Measurements from ENCODE around the gene RNU6-1.

The RNU6-1 gene

DNA sequence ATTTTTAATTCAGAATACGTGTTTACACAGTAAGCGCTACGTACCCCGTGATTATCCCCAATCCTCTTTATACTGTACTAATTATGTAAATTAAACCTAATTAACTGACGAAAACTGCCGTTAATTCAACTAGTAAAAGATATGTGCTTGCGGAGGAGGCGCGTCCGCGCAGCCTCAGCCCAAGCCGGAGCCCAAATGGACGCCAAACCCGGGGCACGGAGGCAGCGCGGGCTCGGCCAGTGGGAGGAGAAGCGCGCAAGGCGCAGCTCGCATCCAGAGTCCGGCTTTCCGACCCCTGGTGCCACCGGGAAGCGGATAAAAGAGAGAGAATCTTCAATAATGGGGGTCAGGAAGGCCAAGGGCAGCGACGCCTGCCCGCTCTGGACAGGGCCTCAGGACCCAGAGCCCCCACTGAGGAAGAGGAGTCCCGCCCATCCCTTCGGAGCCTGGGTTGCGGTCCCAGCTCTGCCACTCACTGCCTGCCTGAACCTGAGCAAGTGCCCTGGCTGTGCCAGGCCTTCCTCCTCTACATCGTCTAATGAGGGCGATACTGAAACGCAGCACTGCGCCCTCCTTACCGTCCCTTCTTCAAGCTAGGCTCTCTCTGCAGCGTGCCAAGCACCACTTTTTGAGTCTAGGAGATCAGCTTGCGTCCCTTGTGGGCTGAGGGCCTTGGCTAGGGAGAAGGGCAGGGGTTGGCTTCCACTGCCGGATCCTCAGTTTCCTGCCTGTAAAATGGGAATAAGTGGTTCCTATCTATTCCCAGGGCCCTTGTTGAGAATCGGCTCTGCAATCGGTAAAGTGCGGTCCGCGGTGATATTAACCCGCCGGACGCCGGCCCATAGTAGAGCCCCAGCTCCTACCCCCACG, 19.5 kb downstream of the RNU6-1 start:
- DNase-seq = no peak

- DNase-seq = no peak
These were observed 20.2 kb downstream of the RNU6-1 start for GRCh38 chr15:67819636-67820035.

DNA sequence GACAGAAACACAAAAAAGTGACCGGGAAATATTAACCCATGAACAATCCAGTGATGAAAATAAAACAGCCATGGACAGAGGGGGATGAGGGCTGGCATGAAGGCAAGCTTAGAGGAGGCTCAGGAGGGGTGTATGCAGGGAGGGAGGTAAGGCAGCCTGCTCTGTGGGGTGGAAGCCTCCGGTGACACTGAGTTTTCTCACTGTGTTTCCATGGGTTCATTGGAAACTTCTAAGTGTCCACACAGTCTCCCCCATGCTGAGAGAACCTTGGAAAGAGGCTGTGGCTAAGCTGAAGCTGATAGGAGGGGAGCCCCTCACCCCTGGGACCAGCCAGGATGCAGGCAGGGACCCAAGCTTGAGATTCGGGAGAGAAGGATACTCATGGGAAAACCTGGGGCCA, 21.4 kb downstream of the RNU6-1 start:
- DNase-seq = no peak

DNA sequence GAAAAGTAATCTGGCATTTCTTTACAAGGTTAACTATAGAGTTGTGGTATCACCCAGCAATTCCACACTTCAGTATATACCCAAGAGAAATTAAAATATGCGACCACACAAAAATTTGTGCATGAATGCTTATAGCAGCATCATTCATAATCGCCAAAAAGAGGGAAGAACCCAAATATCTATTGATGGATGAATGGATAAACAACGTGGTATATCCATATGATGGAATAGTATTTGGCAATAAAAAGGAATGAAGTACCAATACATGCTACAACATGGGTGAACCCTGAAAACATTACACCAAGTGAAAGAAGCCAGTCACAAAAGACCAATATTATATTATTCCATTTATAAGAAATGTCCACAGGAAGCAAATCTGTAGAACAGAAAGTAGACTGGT, 23.2 kb downstream of the RNU6-1 start:
- DNase-seq = no peak

- peak; percentile 25 for DNase-seq
These were observed 24.7 kb downstream of the RNU6-1 start for GRCh38 chr15:67815036-67815592.

DNA sequence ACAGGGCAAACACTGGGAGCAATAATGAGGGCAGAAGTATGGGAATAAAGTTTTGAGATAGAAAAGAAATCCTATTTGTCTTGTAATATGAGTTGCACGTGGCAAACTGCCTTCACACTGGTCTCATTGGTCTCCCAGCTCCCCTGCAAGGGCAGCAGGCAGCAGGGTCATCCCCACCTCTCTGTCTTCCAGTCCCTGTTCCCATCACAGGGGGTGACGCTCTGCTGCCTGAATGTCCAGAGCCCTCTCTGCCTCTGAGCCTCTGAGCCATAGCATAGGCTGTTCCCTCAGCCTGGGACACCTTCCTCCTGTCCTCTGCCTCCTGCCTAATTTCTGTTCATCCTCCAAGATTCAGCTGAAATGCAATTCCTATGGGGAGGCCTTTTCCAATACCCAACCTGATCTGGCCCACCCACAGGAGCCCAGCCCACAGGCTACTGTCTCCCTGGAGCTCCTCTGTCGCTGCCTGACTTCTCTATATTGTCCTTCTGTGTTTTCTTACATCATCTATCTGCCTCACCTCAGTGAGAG, 26.7 kb downstream of the RNU6-1 start:
- DNase-seq = peak; percentile 15

DNA sequence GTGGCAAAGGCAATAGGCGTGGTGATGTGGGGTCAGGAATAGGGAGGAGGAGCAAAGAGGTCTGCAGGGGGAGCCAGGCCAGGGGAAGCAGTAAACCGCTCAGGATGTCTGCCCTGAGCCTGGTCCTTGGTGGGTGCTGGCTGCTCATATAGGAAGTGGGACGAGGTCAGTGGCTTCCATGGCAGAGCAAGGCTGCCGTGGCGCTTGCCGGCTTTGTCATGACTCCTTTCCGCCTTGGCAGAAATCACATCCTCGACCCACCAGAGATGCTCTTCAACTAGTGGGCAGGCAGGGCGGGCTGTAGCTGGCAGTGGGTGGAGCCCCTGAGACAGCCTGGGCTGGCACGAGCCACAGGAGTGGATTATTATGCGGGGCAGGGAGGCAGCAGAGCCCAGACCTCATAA, 27.6 kb downstream of the RNU6-1 start:
- DNase-seq = peak; percentile 40

DNA sequence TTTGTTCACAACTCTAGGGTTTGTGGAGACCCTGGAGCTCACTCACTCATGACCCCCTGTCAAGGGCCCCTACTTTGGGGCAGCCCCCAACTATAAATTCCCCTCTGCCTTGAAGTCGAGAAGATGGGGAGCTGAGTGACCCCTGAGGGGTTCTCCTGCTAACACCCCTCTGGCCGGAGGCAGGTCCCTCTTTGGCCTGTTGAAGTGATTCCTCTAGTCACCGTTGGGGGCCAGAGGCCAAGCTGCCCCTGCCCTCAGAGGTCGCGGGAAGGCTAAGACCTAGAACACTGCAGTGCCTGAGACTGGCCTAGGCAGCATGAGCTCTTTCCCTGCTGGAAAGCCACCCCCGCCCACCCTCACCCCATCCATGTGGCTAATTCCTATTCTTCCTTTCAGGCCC, 30.0 kb downstream of the RNU6-1 start:
- DNase-seq = peak; percentile 23

DNA sequence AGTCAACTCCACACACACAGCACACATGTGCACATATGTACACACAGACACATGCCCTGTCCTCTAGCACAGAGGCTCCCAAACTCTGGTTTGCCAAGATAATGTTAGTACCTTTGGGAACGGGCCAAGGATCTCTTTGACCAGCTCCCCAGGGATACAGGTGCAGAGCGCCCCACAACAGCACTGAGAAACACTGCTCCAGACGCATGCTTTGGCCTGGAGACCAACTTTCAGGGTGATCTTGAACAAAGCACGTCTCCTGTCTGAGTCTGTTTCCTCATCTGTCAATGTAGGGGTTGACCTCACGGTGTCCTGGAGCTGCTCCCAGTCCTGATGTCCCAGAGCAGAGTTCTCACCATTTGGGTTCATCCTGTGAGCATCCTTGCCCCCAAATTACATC, 30.4 kb downstream of the RNU6-1 start:
- peak; percentile 21 for DNase-seq

GRCh38 chr15:67808821-67809220, 31.0 kb downstream of the RNU6-1 start:
- DNase-seq = no peak

DNA sequence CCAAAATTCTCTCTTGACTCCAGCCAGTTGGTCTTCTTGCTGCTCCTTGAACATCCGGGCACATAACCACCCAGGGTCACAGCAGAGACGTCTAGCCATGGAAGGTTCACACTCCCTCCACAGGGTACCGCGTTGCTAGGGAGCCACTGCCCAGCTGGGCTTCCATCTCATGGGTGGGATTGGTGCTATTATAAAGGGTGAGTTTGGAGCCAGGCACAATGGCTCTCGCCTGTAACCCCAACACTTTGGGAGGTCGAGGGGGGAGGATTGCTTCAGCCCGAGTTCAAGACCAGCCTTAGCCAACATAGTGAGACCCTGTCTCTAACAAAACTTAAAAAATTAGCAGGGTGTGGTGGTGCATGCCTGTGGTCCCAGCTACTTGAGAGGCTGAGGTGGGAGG, 32.0 kb downstream of the RNU6-1 start:
- DNase-seq = no peak

GRCh38 chr15:67807141-67807540, 32.7 kb downstream of the RNU6-1 start:
- peak; percentile 35 for DNase-seq

DNA sequence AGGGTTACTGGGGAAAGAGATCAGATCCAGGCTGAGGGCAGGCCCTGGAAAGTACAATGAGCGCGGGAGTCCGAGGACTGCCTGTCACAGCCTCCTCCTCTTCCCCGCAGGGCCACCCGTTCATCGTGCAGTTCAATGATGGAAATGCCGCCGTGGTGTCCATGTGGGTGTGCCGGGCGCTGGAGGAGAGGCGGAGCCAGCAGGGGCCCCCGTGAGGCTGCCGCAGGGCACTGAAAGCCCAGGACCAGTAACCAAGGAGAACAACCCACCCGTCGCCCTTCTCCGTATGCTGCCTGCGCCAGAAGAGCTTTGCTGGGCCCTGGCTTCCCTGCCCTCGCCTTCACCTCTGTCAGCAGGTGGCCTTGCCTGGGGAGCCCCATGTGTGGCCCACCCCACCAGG, 33.3 kb downstream of the RNU6-1 start:
- DNase-seq = no peak

DNA sequence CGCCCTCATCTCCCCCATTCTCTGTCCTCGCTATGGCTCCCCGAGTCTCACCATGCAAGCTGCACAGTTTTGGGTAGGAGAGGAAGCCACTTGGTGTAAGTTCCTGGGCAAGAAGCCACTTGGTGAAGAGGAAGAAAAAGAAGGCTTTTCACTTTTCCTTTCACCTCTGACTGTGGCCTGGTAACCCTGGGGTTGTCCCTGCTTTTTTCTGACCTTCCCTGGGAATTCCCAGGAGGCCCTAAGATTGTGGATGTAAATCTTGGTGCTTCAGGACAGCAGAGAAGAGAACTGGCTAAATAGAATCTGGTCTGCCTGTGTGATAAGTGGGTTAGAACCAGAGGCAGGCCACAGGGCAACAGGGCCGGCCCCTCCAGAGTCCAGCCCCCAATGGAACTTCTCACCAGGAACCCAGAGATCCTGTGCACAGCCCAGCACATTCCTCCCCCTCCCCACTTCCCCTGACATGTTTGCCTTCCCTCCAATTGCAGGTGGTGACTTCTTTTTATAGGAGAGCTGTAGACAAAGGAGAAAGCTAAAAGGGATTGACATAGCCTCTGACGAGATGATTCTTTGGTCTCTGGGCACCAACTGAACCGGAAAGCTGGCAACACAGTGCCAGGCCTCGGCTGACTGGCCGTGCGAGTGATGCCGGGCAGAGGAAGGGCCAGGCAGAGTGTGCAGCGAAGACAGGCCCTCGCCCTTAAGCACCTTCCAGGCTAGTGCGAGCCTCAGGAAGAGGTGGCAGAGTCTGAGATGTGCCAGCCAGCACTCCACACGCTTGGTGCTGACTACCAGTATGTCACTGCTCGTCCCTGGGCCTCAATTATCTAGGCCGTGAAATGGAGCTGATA, 34.0 kb downstream of the RNU6-1 start:
- peak; percentile 27 for DNase-seq

GRCh38 chr15:67805008-67805665, 34.7 kb downstream of the RNU6-1 start:
- DNase-seq = peak; percentile 39

DNA sequence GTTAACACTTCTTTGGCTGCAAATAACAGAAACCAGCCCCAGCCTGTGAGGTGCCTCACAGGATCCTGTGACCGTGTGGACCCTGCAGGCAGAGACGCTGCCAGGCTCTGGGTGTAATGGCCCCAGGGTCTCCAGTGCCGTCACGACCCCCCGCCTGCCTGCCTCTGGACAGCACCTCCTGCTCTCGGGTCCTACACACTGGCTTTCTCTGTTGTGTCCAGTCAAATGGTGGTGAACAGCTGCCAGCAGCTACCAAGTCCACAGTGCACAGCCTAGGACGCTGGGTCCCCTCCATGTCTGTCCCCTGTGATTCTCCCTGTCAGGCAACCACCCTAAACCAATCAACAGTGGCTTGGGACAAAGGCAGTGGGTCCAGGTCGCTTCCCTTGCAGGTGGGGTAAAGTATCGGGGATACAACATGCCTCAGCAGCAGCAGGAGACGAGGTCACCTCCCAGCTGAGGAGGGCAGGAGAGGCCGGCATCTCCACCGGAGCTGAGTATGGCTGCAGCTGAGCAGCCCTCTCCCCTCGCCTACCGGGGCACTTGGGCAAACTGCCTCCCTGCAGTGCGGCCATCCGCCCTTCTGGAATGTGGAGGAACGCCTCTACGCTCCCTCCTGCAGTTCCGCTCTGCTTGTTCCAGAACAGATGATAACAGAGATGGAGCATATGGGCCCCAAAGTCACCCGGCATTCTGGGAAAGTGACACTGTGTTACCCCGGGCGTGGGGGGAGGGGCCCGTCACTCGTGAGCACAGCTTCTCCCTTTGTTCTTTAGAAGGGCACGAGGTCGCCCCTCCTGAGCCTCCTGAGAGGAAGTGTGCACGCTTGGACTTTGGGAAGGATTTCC, 35.6 kb downstream of the RNU6-1 start:
- peak; percentile 42 for DNase-seq

- peak; percentile 22 for DNase-seq
These were observed 36.5 kb downstream of the RNU6-1 start for GRCh38 chr15:67803299-67803698.

GRCh38 chr15:67801926-67802914, 37.6 kb downstream of the RNU6-1 start:
- DNase-seq = peak; percentile 28

DNA sequence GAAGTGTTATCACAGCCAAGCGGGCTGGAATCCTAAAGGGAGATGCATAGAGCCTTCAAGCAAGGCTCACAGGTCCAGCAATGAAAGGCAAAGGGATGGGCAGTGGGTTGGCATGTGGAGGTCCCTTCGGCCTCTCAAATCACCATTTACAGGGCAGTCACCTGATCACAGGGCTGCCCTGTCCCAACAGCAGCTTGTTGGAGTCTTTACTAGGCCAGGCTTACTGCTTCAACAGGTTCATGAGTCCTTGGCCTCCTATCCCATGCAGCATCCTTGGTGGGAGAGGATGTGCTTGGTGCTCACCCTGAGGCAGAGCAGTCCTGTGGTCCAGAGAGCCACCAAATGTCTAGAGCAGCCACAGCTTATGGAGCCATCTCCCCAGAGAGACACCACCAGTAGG, 38.7 kb downstream of the RNU6-1 start:
- DNase-seq = peak; percentile 24

DNA sequence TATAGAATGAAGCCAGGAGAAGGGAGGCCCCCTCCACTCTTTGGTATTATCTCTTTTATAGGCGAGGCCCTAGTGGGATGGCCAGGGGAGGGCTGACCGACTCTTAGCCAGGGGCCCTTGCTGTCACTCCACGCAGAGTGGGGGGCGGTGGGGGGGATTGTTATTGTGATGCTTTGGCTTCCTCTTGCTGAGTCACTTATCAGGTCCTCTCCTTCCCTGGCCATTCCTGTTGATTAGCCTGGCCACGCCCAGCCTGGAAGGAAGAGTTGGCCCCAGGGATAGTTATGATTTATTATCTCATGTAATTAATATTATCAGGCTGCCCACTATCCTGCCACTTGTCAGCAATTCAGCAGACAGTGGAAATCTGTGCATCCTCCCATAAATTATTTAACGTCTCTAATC, 40.0 kb downstream of the RNU6-1 start:
- DNase-seq = no peak
